RPMI7951 (cell line): ENCODE measurements around the gene CCDC171. TPM values are rescaled to one million over a fixed set of nuclear protein-coding genes. Genes with fewer than 3 reads are reported as not detected.
A peak's percentile ranks its signal among the peaks of the same experiment; 100 is the strongest.
"Not testable (repeated sequence)": the region's sequence is repeated elsewhere in the genome, so short reads cannot be mapped to it uniquely, and the experiment has no call there.

Experiments used
- DNase-seq: peaks from one replicate; pipeline ENCODE4 v3.0.0-alpha.2; 2012; ENCODE audit warnings: low read depth
- total RNA-seq: library from RNA; depleted of rRNA; stranded (reverse); fragments of >200 nt; shearing (Covaris generic); gene quantifications from 2 replicates; pipeline ENCODE4 v1.2.3, GENCODE V29; 2014

Gene CCDC171
- total RNA-seq, 1 experiment from 2014 or later: 0.48 TPM

GRCh38 chr9:15761551-15761950 is 208.7 kb downstream of the CCDC171 start:
- no peak for DNase-seq

DNA sequence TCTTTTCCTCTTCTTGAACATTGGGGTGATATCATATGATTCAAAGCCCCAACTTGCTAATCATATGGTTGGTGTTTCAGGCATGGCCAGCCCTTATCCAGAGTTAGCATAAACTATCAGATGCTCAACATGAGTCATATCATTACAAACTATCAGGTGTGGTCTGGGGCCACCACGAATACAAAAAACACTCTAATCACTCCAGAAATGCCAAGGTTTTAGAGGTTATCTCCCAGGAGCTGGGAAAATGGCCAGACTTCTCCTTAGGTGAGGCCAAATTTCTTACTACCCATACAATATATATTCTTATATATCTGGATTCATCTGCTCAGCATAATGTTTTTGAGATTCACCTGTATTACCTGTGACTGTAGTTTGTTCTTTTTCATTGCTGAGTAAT is 210.5 kb downstream of the CCDC171 start:
- DNase-seq: no peak

DNA sequence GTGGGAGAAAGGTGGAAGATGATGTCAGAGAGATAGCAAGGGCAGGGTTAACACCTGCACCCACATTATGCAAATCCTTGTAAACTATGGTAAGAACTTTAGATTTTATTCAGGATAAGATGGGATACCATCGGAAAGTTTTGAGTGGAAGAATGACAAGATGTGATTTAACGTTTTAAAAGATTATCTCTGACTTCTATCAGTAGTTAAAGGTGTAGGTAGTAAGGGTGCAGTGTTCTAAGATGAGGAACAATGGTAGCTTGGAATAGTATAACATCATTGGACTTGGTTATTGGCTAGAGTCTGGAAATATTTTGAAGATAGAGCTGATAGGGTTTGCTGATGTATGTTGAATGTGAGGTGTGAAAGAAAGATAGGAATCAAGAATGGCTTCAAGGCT is 211.3 kb downstream of the CCDC171 start:
- DNase-seq: no peak

DNA sequence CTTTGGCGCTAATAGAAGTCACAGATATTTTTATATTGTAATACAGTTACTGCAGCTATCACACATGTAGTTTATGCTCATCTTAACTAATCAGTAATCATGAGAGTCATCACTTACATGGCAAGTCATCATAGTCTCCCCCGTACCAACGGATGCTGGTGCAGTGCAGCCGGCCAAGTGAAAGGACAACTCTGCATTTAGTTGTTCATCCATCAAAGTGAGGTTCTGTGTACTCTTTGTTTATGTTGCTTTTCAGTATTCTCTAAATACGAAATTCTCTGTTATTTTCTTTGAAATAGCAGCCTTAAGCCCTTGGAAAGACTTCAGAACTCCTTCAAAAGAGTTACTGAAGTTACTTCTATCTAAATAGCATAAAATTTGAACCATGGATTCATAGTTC is 216.7 kb downstream of the CCDC171 start:
- no peak for DNase-seq

DNA sequence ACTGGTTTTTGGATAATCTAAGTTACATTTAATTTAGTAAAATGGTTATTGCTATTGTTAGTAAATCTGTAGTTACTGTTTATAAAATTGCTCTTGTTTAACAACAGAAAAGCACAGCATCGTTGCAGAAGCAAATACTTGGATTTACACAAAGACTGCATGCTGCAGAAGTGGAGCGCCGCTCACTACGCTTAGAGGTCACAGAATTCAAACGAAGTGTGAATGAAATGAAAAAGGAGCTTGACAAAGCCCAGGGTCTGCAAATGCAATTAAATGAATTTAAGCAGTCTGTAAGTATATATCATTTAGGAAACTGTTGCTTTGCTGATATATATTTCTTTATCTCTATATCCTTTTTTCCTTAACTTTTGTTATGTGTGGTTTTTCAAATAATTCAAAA is 226.0 kb downstream of the CCDC171 start:
- no peak for DNase-seq

DNA sequence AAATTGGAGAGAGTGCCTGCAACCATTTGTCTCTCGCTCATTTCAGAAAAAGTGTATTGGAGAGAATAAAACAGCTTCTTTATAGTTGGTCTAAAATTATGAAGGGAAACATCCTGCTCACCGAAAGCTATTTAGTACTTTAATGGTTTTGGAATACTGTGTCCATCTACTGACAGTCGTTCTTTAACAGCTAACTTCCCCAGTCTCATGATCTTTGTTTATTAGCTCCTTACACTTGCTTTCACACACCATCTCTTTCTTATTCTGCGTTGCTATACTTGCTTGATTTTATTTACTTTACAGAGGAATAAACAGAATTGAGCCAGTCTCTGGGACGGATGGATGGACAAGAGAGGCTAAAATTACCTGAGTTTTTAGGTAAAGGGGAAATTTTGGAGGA is 229.3 kb downstream of the CCDC171 start:
- DNase-seq: no peak

GRCh38 chr9:15785584-15785983 is 232.7 kb downstream of the CCDC171 start:
- no peak for DNase-seq

DNA sequence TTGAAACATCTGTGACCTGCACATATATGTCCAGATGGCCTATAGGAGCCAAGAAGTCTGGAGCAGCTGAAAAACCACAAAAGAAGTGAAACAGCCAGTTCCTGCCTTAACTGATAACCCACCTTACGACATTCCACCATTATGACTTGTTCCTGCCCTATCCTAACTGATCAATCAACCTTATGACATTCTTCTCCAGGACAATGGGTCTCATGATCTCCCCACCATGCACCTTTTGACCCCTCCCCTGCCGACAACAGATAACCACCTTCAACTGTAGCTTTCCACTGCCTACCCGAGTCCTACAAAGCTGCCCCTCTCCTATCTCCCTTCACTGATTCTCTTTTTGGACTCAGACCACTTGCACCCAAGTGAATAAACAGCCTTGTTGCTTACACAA is 233.8 kb downstream of the CCDC171 start:
- DNase-seq: no peak

GRCh38 chr9:15810219-15810899 is 257.5 kb downstream of the CCDC171 start:
- DNase-seq: not testable (repeated sequence)

- no peak for DNase-seq
Measured at GRCh38 chr9:15813076-15813475, 260.2 kb downstream of the CCDC171 start.

DNA sequence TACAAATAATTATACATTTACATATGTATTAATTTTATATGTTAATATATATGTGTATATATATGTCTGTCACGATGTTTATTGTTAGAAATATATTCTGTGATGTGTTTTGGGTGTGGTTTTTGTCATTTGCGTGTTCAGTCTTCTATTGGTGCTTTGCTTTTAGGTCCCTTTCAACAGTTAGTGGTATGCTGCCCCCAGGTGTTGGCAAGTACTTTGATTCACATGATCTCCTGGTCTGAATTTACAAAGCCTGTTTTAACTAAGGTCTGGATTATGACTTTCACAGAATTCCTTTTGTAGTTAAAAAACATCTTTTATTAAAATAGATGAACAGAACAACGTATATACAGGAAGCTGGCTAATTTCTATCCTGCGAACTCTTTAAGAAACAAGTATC is 271.5 kb downstream of the CCDC171 start:
- peak; percentile 36 for DNase-seq

DNA sequence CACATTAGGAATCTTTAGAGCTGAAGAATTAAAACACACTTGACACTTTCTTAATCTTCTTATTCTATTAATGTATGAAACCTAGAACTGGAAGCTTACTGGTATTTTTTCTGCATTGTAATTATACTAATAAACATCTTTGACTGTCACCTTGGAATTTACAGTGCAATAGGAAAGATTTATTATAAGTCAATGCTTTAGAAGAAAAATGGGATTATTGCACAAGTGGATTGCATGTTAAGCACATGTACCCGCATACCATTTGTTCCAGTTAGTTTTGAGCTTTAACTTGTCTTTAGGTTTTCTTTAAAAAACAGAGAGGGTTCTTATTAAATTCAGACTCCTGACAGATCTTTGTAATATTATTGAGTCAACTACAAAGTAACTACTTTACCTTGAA is 278.5 kb downstream of the CCDC171 start:
- no peak for DNase-seq

DNA sequence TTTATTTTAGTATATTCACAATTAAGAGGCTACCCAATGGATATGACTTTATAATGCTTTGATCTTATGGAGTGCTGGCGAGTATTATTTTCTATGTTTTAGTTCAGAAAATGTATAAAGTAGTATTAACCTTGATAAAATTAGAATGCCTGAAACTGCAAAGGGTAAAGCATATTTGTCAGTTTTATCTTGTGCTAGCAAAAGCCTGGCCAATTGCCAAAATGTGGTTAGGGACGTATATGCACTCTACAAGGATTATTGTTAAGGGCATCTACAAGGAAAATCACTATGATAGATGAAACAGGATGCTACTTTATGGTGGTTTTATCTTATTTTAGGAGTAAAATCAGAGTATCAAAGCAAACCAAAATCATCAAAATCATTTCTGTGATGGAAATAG is 281.7 kb downstream of the CCDC171 start:
- peak; percentile 7 for DNase-seq

DNA sequence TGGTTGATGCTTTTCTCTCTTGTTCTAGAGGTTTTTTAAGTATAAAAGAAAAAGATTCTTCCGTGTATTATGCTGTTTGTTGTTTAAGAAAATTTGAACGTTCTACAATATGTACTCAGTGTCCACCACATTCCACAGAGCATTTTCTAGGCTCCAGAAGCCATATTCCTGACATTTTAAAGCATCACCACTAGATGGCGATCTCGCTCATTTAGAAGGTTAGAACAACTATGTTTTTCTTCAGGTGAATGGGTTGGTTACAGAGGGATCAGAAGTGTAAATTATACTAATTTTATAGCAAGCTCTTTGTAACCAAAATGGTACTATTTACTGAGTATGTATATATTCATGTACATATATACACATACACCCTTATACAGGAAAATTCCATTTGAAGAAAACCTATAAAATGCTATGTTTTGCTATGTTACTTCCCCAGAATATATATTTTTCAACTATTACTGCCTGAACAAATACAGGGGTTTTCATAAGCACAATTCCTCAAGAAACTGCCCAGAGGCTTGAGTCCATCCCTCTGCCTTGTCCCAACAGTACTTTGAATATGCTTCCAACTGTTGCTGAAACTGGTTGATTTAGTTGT is 284.3 kb downstream of the CCDC171 start:
- peak; percentile 52 for DNase-seq

DNA sequence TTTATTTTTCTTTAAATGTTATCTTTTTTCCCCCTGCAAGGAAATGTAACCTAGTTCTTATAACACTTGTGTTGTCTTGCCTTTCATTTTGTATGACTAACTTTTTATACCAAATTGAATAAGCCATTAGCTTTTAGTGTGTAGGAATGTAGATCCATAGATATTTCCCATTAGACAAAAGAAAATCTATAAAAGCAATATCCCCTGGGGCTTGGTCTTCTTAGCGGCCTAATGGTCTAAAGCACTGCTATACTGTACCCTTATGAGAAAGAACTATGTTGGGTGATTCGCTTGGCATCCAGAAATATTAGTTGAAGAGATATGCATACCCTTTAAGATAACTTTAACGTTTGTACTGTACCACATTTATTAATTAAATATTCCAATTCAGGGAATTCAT is 289.2 kb downstream of the CCDC171 start:
- DNase-seq: no peak

GRCh38 chr9:15843316-15843715 is 290.5 kb downstream of the CCDC171 start:
- DNase-seq: no peak

DNA sequence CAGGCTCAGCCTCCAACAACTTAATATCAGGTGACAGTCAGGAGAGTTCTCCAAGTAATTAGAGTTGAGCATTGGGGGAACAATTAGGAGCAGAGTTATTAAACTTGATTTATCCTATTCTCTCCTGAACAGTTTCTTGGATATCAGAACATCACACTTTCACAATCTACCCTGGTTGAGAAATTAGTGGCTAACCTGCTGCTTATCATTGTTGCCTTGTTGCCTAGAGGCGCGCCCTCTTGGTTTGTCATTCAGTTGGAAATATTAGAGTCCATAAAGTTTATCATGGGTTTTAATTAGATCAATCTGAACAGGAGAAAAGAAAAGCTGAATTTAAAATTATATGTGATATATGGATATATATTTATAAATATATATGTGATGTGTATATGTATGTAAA is 291.1 kb downstream of the CCDC171 start:
- DNase-seq: no peak

GRCh38 chr9:15846611-15847010 is 293.8 kb downstream of the CCDC171 start:
- no peak for DNase-seq

- DNase-seq: no peak
Measured at GRCh38 chr9:15849871-15850270, 297.0 kb downstream of the CCDC171 start.

DNA sequence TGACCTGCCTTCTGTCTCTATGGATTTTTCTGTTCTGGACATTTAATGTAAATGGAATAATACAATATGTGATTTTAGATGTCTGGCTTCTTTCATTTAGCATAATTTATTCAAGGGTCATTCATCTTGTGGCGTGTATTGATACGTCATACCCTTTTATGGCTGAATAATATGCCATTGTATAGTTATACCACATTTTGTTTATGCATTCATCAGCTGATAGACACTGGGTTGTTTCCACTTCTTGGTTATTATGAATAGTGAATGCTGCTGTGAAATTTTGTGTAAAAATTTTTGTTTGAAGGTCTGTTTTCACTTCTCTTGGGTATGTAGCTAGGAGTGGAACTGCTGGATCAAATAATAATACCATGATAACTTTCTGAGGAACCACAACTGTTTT is 298.9 kb downstream of the CCDC171 start:
- DNase-seq: peak; percentile 2

- peak; percentile 12 for DNase-seq
Measured at GRCh38 chr9:15856591-15856990, 303.7 kb downstream of the CCDC171 start.

DNA sequence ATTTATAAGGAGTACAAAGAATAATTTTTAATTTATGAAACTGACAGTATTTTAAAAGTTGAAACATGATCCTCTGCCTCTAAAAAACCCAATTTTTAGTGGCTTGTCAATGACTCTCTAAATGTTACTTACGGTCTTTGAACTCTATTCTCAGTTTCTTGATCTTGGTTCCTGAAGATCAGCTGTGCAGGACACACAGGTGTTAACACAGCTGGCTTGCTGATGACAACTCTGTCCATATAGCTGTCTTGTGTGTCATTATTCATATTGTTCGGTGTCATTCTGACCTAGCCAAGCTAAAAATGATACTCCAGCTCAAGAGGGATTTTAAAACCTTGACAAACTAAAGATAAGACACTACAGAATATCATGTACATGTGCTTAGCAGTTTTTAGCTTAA is 314.5 kb downstream of the CCDC171 start:
- DNase-seq: no peak

DNA sequence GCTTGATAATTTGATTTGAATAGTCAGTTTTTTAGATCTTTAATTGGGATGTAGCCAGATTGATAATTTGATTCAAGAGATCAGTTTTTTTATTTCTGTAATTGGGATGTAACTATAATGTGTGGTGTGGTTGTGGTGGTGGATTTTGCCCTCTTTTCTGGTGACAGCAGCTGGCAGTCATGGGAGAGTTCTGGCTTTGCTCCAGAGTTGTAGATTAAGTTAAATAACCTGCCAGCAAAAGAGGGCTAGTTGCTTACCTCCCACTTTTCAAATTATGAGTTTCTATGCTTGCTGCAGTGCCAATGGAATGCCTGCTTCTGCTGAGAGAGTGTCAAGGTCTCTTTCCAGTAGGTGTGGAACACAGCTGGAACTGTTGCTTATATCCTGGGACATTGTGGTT is 315.1 kb downstream of the CCDC171 start:
- DNase-seq: no peak
